PFSK-1 (cell line): ENCODE measurements around the gene TAS2R60.

Experiments used
- FOXP2 ChIP-seq: optimal IDR thresholded peaks from 2 replicates; pipeline ENCODE3; 2011; ENCODE audit warnings: borderline replicate concordance, control low read depth, inconsistent platforms; ENCODE audit not compliant: insufficient read depth; ENCODE audit errors: extremely low read length, extremely low read depth
- POLR2AphosphoS5 ChIP-seq: IDR thresholded peaks from 2 replicates; pipeline ENCODE4 v1.6.1; 2012; ENCODE audit warnings: low read depth, mild to moderate bottlenecking, control low read depth, low read length, moderate library complexity
- SIN3A ChIP-seq: IDR thresholded peaks from 2 replicates; pipeline ENCODE4 v1.6.1; 2012; ENCODE audit warnings: mild to moderate bottlenecking, low read length, moderate library complexity, borderline replicate concordance; ENCODE audit not compliant: insufficient read depth
- TAF1 ChIP-seq: IDR thresholded peaks from 2 replicates; pipeline ENCODE4 v1.6.1; 2012; ENCODE audit warnings: low read length, control low read depth, borderline replicate concordance; ENCODE audit not compliant: insufficient read depth
- TF ChIP-seq, protein P1 (sequence below), 2 experiments: IDR thresholded peaks; 2 replicates each; pipeline versions ENCODE4 v1.6.1 to v1.8.0; 2011 to 2012; ENCODE audit warnings: low read depth in 2 of 2, low read length in 2 of 2, control low read depth in 1 of 2, inconsistent platforms in 1 of 2, mild to moderate bottlenecking in 1 of 2, moderate library complexity in 1 of 2; ENCODE audit not compliant: insufficient read depth in 1 of 2

The TAS2R60 gene

DNA sequence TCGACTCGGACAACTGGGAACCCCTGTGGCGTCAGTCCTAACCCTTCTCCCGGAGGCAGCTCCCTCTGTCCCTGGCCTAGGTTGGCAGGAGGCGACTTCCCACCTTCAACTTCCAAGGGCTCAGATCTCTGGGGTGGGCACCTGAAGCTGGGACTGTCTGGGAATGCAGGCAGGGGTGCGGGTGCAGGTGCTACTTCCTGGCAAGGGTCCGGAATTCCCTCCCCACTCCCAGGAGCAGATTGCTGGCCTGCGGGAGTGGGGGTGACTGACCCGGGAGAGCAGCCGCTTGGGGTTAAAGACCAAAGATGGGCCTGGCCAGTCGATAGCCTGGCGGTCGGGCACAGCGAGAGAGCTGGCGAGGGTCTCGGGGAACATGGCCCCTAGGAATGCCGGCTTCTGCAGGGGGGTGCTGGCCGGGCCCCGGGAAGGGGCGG is 35.0 kb upstream of the TAS2R60 start:
- no peak for TF ChIP-seq FOXP2
- TF ChIP-seq, protein P1, sequence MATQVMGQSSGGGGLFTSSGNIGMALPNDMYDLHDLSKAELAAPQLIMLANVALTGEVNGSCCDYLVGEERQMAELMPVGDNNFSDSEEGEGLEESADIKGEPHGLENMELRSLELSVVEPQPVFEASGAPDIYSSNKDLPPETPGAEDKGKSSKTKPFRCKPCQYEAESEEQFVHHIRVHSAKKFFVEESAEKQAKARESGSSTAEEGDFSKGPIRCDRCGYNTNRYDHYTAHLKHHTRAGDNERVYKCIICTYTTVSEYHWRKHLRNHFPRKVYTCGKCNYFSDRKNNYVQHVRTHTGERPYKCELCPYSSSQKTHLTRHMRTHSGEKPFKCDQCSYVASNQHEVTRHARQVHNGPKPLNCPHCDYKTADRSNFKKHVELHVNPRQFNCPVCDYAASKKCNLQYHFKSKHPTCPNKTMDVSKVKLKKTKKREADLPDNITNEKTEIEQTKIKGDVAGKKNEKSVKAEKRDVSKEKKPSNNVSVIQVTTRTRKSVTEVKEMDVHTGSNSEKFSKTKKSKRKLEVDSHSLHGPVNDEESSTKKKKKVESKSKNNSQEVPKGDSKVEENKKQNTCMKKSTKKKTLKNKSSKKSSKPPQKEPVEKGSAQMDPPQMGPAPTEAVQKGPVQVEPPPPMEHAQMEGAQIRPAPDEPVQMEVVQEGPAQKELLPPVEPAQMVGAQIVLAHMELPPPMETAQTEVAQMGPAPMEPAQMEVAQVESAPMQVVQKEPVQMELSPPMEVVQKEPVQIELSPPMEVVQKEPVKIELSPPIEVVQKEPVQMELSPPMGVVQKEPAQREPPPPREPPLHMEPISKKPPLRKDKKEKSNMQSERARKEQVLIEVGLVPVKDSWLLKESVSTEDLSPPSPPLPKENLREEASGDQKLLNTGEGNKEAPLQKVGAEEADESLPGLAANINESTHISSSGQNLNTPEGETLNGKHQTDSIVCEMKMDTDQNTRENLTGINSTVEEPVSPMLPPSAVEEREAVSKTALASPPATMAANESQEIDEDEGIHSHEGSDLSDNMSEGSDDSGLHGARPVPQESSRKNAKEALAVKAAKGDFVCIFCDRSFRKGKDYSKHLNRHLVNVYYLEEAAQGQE (IDR thresholded peaks at IDR 0.05; ENCODE audit: insufficient read depth in 1 of 2, low read depth in 2 of 2, low read length in 2 of 2), result no peak
- TF ChIP-seq POLR2AphosphoS5, result no peak
- no peak for TF ChIP-seq TAF1
- no peak for TF ChIP-seq SIN3A

DNA sequence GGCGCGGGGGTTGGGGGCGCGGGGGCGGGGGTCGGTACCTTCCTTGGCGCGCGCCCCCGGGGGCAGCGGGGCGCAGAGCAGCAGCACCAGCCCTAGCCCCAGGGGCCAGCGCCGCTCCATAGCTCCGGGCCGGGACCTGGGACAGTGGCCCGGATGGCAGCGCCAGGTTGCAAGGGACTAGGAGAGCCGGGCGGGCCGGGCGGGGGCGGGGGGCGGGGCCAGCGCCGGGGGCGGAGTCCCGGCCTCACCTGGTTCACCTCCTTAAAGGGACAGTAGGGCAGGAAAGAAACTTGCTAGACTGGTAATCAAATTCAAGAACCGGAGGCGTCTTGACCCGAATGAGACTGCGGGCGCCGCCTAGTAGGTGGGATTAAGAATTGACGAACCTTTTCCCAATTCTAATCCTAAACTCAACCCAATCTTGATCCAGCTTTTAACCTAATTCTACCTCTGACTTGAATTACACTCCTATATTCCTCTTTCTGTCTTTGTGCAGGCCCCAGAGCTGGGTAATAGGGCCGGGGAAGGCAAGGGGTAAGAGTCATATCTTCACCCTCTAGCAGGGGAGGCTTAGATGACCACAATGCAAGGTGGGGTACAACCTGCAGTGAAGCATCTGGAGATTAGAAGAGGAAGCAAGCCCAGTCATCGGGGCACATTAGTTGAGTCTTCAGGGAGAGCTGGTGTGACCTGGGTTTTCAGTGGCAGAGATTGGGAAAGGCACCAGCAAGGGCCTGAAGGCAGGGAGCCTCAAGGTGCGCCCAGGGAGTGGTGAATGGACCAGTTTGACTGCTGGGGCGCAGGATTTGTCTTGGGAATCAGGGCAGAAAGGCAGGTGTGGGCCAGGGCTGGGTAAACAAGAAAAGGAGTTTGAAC is 34.3 kb upstream of the TAS2R60 start, which contains the start of gene EPHA1:
EPHA1 (minus strand) TSS at position 171 of the 876 bp plus-strand sequence; CDS start at position 120, 51 bp downstream.
- TF ChIP-seq TAF1, result no peak
- TF ChIP-seq, protein P1 (IDR thresholded peaks at IDR 0.05; ENCODE audit: insufficient read depth in 1 of 2, low read depth in 2 of 2, low read length in 2 of 2), result no peak
- TF ChIP-seq FOXP2, result no peak
- TF ChIP-seq POLR2AphosphoS5, result no peak
- no peak for TF ChIP-seq SIN3A

DNA sequence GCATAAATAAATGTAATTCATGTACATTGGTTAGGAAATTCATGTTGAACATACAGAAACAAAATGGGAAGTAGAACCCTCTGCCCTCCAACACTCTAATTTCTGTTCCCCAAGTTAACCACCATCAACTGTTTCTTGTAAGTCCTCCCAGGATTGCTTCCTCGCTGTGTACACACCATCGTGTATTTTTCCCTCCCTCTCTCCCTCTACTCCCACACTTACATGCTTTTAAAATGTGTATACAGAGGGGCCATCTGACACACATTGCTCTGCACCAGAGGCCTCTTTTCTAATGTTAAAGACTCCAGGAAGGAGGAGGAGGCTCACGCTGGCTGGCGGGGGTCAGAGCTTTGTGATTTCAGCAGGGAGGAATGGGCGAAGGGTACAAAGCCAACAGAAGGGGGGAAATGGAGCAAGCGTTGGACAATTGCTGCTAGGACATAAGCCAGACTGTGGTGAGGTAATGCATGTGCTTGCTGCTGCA is 32.7 kb upstream of the TAS2R60 start:
- TF ChIP-seq TAF1 (no peak), POLR2AphosphoS5 (no peak), FOXP2 (no peak), SIN3A (no peak)
- TF ChIP-seq, protein P1 (IDR thresholded peaks at IDR 0.05; ENCODE audit: insufficient read depth in 1 of 2, low read depth in 2 of 2, low read length in 2 of 2), result no peak

DNA sequence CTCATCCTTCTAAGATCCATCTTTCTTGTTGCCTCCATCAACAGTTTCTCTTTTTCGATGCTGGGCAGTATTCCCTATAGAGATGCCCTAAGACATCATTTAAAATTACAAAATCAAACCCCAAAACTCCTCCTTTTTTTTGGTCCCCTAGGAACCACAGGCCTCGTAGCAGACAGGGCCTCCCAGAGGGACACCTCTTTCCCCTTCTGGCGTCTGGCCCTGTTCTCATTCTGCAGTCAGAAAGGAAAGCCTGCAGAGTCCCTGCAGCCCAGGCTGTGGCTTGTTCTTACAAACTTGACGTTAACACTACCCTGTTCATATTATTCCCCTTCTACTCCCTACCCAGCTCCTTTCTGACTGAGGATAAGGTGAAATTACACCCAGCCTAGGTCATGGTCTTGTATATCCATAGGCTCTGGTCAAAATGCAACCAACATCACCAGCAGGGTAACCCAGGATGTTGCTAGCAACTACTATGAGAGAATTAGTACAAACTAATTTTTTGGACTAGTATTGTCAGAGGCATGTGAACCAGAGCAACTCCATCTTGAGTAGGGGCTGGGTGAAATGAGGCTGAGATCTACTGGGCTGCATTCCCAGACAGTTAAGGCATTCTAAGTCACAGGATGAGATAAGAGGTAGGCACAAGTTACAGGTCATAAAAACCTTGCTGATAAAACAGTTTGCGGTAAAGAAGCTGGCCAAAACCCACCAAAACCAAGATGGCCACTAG is 31.1 kb upstream of the TAS2R60 start:
- TF ChIP-seq POLR2AphosphoS5 (no peak), SIN3A (no peak), FOXP2 (no peak), TAF1 (no peak)
- TF ChIP-seq, protein P1 (IDR thresholded peaks at IDR 0.05; ENCODE audit: insufficient read depth in 1 of 2, low read depth in 2 of 2, low read length in 2 of 2), result no peak
